Heart right ventricle (tissue), 16 donors: ENCODE results near the gene CCN5. TPM values are rescaled to one million over a fixed set of nuclear protein-coding genes. Genes with fewer than 3 reads are reported as not detected.

Experiments used
- ATAC-seq, 8 donors: fragments of 200-7000 bp; cut with Tn5 transposase; one replicate each; pipeline ENCODE4 v1.9.1; 2020; ENCODE audit warnings: mild to moderate bottlenecking in 8 of 8, moderate library complexity in 8 of 8, moderate number of reproducible peaks in 1 of 8
- DNase-seq, 2 donors: peaks; one replicate each; pipeline ENCODE4 v3.0.0-alpha.2; 2020
- H3K27ac ChIP-seq, 10 donors: fragments of 200-600 bp; sonication (generic) in 2 of 10; one replicate each; pipeline versions ENCODE4 v1.5.0 to v1.8.0; 2020 to 2022; ENCODE audit warnings: mild to moderate bottlenecking in 3 of 10
- H3K27me3 ChIP-seq, 7 donors: fragments of 200-600 bp; one replicate each; pipeline ENCODE4 v1.8.0; 2021 to 2022; ENCODE audit warnings: mild to moderate bottlenecking in 2 of 7
- H3K36me3 ChIP-seq, 9 donors: fragments of 200-600 bp; sonication (generic) in 1 of 9; one replicate each; pipeline versions ENCODE4 v1.5.0 to v1.8.0; 2020 to 2022; ENCODE audit warnings: mild to moderate bottlenecking in 2 of 9
- H3K4me1 ChIP-seq, 9 donors: fragments of 200-600 bp; sonication (generic) in 1 of 9; one replicate each; pipeline versions ENCODE4 v1.5.0 to v1.8.0; 2020 to 2022; ENCODE audit warnings: mild to moderate bottlenecking in 4 of 9
- H3K4me3 ChIP-seq, 10 donors: fragments of 200-600 bp; sonication (generic) in 2 of 10; one replicate each; pipeline versions ENCODE4 v1.5.0 to v1.8.0; 2020 to 2022; ENCODE audit warnings: mild to moderate bottlenecking in 7 of 10, moderate library complexity in 2 of 10
- H3K9me3 ChIP-seq, 11 donors: fragments of 200-600 bp in 10 of 11; sonication (generic) in 2 of 11; one replicate each; pipeline versions ENCODE4 v1.5.0 to v1.8.0; 2013 to 2022; ENCODE audit warnings: mild to moderate bottlenecking in 2 of 11, control low read depth in 1 of 11, moderate library complexity in 1 of 11
- CTCF ChIP-seq, 9 donors: fragments of 200-600 bp; sonication (generic) in 2 of 9; IDR thresholded peaks; one replicate each; pipeline versions ENCODE4 v1.5.0 to v1.8.0; 2021 to 2022; ENCODE audit warnings: antibody characterized with exemption in 9 of 9, mild to moderate bottlenecking in 5 of 9, moderate library complexity in 1 of 9
- WGBS, 2 donors: extraction: QIAGEN DNeasy Blood & Tissue Kit; methylation state at CpG; one replicate each; pipeline ENCODE4 v1.1.7; 2013; ENCODE audit warnings: inconsistent platforms in 1 of 2; 5-methylcytosine and 5-hydroxymethylcytosine counted together
- intact Hi-C, 10 donors: fragments of 100-400 bp; cut with DNase I; formaldehyde crosslinking; loops; one replicate each; pipeline versions ENCODE4 v1.11.1 to v1.14.2; 2022
- polyA plus RNA-seq, 2 donors: library from polyadenylated mRNA; stranded (reverse); fragments of 200-250 nt; gene quantifications; one replicate each; pipeline ENCODE4 v1.2.3, GENCODE V29; 2013
- total RNA-seq, 10 donors: library from RNA; stranded (reverse); fragmentation: NEBNext Ultra II Directional in 3 of 10; extraction: Animal tissue kit (Norgen Biotek cat#: 25700) in 3 of 10; gene quantifications; one replicate each; pipeline versions ENCODE4 v1.2.1 to v1.2.4, GENCODE V29; 2021 to 2023
- donor health status: Arrhythmogenic right ventricular cardiomyopathy.
- donor health status: ischemic (EF 13 %, LVEDD 7.1; RV severe dilation, severe dysfunction).
- donor health status: healthy with polysubstance abuse.
- donor health status: DM: no; HTN: yes; CAD: no.
- donor health status: DM: no; HTN: no; CAD: no.
- donor health status: ischemic (EF 25% LVEDD 6.9; RV normal size, moderate dysfunction).
- donor health status: ischemic (EF 25% LVEDD 5.7; RV mildly dilated, moderate dysfunction).
- donor health status: healthy.
- donor health status: DM: yes; HTN: yes; CAD: no.
- donor health status: Ischemic cardiomyopathy.
- donor health status: ischemic (EF 35%, LVEDD 5.7; RV mildly dilated, moderate dysfunction).
- donor health status: nonischemic (EF 11% LVEDD 7.7; RV severe dilation, severe dysfunction).
- donor health status: DM: yes; HTN: yes; CAD: no.
- donor health status: PGD.
- donor health status: ischemic (EF 29% LVEDD 5.4; RV normal size, mild dysfunction).
- donor health status: nonischemic (EF 23%, LVEDD 6.1; RV moderate dilation, normal function).

Gene CCN5
- total and polyA plus RNA-seq, 12 donors, result 4.3 to 87.2 (median 14.5) TPM

- 86 to 89% methylated on average over 2 of the region's 2 CpGs for WGBS, 2 donors
- no peak overlapping the region for H3K4me3 ChIP-seq
- intact Hi-C loops, result no loop called here
- DNase-seq, result no peak
- peaks cover 3 to 31% (median 14%) of the 10 kb centered on the region in 9 donors for H3K4me1 ChIP-seq
- no peaks in the 10 kb centered on the region for H3K36me3 ChIP-seq
- TF ChIP-seq CTCF (IDR thresholded peaks at IDR 0.05), result no peak
- ATAC-seq, result no peak
- H3K27me3 ChIP-seq, result no peaks in the 10 kb centered on the region
- no peaks in the 10 kb centered on the region for H3K9me3 ChIP-seq
- H3K27ac ChIP-seq, result peak overlapping the region in 2 of 10 donors; percentile 15 to 73
Measured at GRCh38 chr20:44727651-44728050, 12.5 kb downstream of the CCN5 start.

GRCh38 chr20:44728801-44729443 is 13.8 kb downstream of the CCN5 start:
- TF ChIP-seq CTCF (IDR thresholded peaks at IDR 0.05), result no peak
- 16 to 29% methylated on average over 9 of the region's 9 CpGs for whole genome bisulfite sequencing, 2 donors
- intact Hi-C loops, result no loop called here
- ATAC-seq (peak; percentile 71 to 93 (median 86)), DNase-seq (peak; percentile 62 to 71)
- Histone ChIP-seq H3K27me3 (no peaks in the 10 kb centered on the region), H3K36me3 (no peaks in the 10 kb centered on the region), H3K4me3 (no peak overlapping the region), H3K9me3 (no peaks in the 10 kb centered on the region), H3K4me1 (peaks cover 3 to 35% (median 18%) of the 10 kb centered on the region in 9 donors), H3K27ac (peak overlapping the region in 9 of 10 donors; percentile 42 to 74 (median 56))

GRCh38 chr20:44730441-44730840 is 15.3 kb downstream of the CCN5 start:
- Histone ChIP-seq H3K27me3 (no peaks in the 10 kb centered on the region), H3K27ac (peak overlapping the region in 5 of 10 donors; percentile 20 to 74 (median 64)), H3K4me1 (peaks cover 3 to 35% (median 22%) of the 10 kb centered on the region in 9 donors), H3K4me3 (no peak overlapping the region), H3K9me3 (no peaks in the 10 kb centered on the region), H3K36me3 (no peaks in the 10 kb centered on the region)
- 78 to 84% methylated on average over 2 of the region's 2 CpGs for WGBS, 2 donors
- ATAC-seq, result no peak
- TF ChIP-seq CTCF (IDR thresholded peaks at IDR 0.05), result no peak
- DNase-seq, result no peak
- intact Hi-C loops, result loop anchor here in 6 of 10 donors (5.0 to 10.0 kb wide), 8 partner anchors 116 to 516 kb away; partner anchors contain the start of gene OSER1 (in 1 of the 6)

- Histone ChIP-seq H3K27me3 (no peaks in the 10 kb centered on the region), H3K36me3 (no peaks in the 10 kb centered on the region), H3K27ac (peak overlapping the region in 7 of 10 donors; percentile 20 to 74 (median 58)), H3K9me3 (peaks cover 0 to 3% (median 0%) of the 10 kb centered on the region in 11 donors), H3K4me3 (no peak overlapping the region), H3K4me1 (peaks cover 3 to 35% (median 23%) of the 10 kb centered on the region in 9 donors)
- TF ChIP-seq CTCF (IDR thresholded peaks at IDR 0.05), result no peak
- ATAC-seq, result peak in 3 of 8 donors; percentile 4 to 18 (median 17)
- peak in 1 of 2 donors; percentile 59 for DNase-seq
- WGBS, 2 donors, result 59 to 64% methylated on average over 8 of the region's 8 CpGs
- intact Hi-C loops, result loop anchor here in 8 of 10 donors (1.0 to 10.0 kb wide), 10 partner anchors 40 to 517 kb away; partner anchors contain the start of gene OSER1 (in 1 of the 8)
Measured at GRCh38 chr20:44731657-44732056, 16.5 kb downstream of the CCN5 start.
